GM23248 (cell line): ENCODE measurements around the gene MTCH2.

Source experiments
- EZH2 ChIP-seq: fragments of 200-600 bp; sonication (generic); IDR thresholded peaks from 2 replicates; pipeline ENCODE4 v1.6.1; 2018; ENCODE audit warnings: antibody characterized with exemption, mild to moderate bottlenecking; ENCODE audit not compliant: insufficient read depth, poor library complexity, severe bottlenecking
- EZH2phosphoT487 ChIP-seq: fragments of 200-600 bp; sonication (generic); IDR thresholded peaks from 2 replicates; pipeline ENCODE4 v1.6.1; 2018; ENCODE audit warnings: antibody characterized with exemption, moderate library complexity, mild to moderate bottlenecking, low read depth; ENCODE audit not compliant: insufficient read depth

DNA sequence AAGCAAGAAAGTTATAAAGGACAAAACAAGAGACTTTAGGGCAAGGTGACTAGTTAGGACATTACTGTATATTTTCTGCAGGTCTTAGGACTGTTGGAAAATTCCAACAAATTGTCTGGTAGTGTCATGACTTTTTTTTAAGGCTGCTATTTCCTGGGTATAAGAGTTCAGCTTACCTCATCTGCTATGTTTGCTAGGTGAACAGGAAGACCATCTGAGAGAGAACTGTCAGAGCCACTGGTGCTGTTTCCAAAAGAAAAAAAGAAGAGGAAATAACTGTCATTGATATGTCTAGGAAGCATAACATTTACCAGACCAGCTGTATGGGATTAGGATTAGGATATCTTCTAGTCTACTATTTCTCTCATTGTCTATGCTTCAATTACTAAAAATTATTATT, 26.3 kb upstream of the MTCH2 start:
- TF ChIP-seq EZH2phosphoT487 = no peak
- no peak for TF ChIP-seq EZH2
